Nucleus accumbens (tissue), 56 donors: ENCODE data around the gene RAD23B.
"Not testable (repeated sequence)": the region's sequence is repeated elsewhere in the genome, so short reads cannot be mapped to it uniquely, and the experiment has no call there.

Experiments
- DNase-seq, 56 donors: peaks; one replicate each; lab custom pipeline; 2025; lab: John Stamatoyannopoulos, UW

The RAD23B gene

GRCh38 chr9:107288701-107289100 is 5.6 kb downstream of the RAD23B start:
- DNase-seq: no peak

- no peak for DNase-seq
Measured at GRCh38 chr9:107290619-107291018, 7.5 kb downstream of the RAD23B start.

- no peak for DNase-seq
Measured at GRCh38 chr9:107292821-107293542, 9.9 kb downstream of the RAD23B start.

- no peak for DNase-seq
Measured at GRCh38 chr9:107293543-107294085, 10.5 kb downstream of the RAD23B start.

GRCh38 chr9:107294756-107295155 is 11.7 kb downstream of the RAD23B start:
- DNase-seq: no peak

GRCh38 chr9:107295995-107296394 is 12.9 kb downstream of the RAD23B start:
- DNase-seq: no peak

- DNase-seq: not testable (repeated sequence)
Measured at GRCh38 chr9:107296592-107296991, 13.5 kb downstream of the RAD23B start.

GRCh38 chr9:107299437-107299836 is 16.4 kb downstream of the RAD23B start:
- DNase-seq: no peak

- DNase-seq: no peak
Measured at GRCh38 chr9:107306308-107306707, 23.2 kb downstream of the RAD23B start.

- DNase-seq: no peak
Measured at GRCh38 chr9:107307331-107307730, 24.3 kb downstream of the RAD23B start.

- DNase-seq: no peak
Measured at GRCh38 chr9:107308461-107308860, 25.4 kb downstream of the RAD23B start.

- no peak for DNase-seq
Measured at GRCh38 chr9:107309271-107309670, 26.2 kb downstream of the RAD23B start.

- DNase-seq: peak in 1 of 56 donors; percentile 0
Measured at GRCh38 chr9:107312376-107313050, 29.4 kb downstream of the RAD23B start.

- DNase-seq: no peak
Measured at GRCh38 chr9:107313555-107314096, 30.5 kb downstream of the RAD23B start.

- no peak for DNase-seq
Measured at GRCh38 chr9:107314763-107315162, 31.7 kb downstream of the RAD23B start.

GRCh38 chr9:107316795-107317661 is 33.9 kb downstream of the RAD23B start:
- DNase-seq: no peak

GRCh38 chr9:107322643-107323042 is 39.6 kb downstream of the RAD23B start:
- DNase-seq: no peak

GRCh38 chr9:107323836-107324585 is 40.9 kb downstream of the RAD23B start:
- no peak for DNase-seq

GRCh38 chr9:107325842-107326241 is 42.8 kb downstream of the RAD23B start:
- DNase-seq: no peak

- DNase-seq: no peak
Measured at GRCh38 chr9:107328510-107328909, 45.4 kb downstream of the RAD23B start.
